NB4 (cell line): ENCODE measurements around the gene AUTS2.

Experiments
- MYC ChIP-seq: IDR thresholded peaks from 2 replicates; pipeline ENCODE4 v1.6.1; 2011; ENCODE audit warnings: low read depth, low read length
- POLR2A ChIP-seq: IDR thresholded peaks from 2 replicates; pipeline ENCODE4 v1.6.1; 2011; ENCODE audit warnings: mild to moderate bottlenecking; ENCODE audit not compliant: insufficient read length; ENCODE audit errors: extremely low read depth
- TF ChIP-seq, protein P1 (sequence below): IDR thresholded peaks from one replicate; pipeline ENCODE4 v1.5.1; 2012; ENCODE audit warnings: low read depth, low read length

DNA sequence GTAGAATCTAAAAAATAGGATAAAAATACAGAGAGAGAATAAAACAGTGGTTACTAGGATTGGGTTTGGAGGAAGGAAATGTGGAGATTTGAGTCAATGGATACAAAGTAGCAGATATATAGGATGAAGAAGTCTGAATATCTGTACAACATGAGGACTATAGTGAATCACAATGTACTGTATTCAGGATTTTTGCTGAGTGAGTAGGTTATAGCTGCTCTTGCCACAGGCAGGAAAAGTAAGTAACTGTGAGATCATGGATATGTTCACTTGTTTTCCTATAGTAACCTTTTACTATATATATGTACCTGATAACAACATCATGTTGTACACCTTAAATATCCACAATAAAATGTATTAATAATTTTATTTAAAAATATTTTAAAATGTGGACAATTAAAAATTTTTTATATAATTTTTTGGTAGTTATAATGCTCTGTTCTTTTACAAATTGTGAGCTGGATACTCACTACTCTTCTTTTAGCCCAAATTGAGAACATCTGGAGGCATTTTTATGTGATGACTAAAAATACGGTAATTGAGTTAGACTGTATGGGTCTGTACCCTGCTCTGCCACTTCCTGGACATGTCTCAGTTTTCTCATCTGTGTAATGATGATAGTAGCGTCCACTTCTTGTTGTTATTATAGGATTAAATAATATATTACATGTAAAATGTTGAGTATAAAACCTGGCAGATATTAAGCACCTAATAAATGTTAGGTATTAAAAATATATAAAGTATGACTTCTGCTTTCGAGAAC, 439.1 kb downstream of the AUTS2 start:
- TF ChIP-seq, protein P1, sequence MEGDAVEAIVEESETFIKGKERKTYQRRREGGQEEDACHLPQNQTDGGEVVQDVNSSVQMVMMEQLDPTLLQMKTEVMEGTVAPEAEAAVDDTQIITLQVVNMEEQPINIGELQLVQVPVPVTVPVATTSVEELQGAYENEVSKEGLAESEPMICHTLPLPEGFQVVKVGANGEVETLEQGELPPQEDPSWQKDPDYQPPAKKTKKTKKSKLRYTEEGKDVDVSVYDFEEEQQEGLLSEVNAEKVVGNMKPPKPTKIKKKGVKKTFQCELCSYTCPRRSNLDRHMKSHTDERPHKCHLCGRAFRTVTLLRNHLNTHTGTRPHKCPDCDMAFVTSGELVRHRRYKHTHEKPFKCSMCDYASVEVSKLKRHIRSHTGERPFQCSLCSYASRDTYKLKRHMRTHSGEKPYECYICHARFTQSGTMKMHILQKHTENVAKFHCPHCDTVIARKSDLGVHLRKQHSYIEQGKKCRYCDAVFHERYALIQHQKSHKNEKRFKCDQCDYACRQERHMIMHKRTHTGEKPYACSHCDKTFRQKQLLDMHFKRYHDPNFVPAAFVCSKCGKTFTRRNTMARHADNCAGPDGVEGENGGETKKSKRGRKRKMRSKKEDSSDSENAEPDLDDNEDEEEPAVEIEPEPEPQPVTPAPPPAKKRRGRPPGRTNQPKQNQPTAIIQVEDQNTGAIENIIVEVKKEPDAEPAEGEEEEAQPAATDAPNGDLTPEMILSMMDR, result no peak
- no peak for TF ChIP-seq POLR2A
- TF ChIP-seq MYC, result no peak
